HG03139 (cell line): Measurements from ENCODE around the gene KRT82.

Experiments
- ATAC-seq: cut with Tn5 transposase; IDR thresholded peaks from one replicate; pipeline ENCODE4 v1.9.1; 2021; ENCODE audit not compliant: unreplicated experiment

Gene KRT82

DNA sequence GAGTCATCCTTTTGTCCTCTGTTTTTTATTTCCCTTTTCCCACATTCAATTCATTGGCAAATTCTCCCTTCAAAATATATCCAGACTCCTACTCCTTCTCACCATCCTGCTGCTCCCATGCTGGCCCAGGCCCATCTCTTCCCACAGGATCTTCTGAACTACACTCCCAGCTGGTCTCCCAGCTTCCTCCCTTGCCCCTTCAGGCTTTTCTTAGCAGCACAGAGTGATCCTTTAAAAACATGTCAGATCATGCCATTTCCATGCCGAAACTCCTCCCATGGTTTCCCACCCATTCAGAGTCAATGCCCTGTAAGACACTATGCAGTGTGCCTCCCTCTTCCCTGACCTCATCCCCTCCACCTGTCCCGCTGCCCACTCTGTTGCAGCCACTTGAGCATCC is 18.3 kb downstream of the KRT82 start:
- ATAC-seq, result no peak

DNA sequence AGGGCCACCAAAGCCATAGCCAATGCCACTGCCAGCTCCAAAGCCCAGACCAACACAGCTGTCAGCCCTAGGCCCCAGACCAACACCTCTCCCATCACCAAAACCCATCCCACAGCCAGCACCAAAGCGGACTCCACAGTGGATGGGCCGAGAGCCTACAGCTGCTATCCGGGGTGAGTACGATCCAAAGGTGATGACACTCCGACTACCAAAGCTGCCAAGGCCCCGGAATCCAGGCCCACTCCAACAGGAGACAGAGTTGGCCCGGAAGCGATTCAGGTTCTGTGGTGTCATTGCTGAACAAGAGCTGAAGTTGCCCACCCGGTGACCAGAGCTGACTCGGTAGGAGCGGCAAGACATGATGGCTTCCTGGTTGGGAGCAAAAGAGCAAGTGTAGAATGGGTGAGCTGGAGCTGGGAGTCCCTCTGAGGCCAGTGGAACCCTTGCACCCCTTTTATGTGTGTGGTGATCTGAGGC is 20.9 kb downstream of the KRT82 start, which contains the start of gene KRT84:
TSS of gene KRT84 (minus strand) at position 427 of the 477 bp plus-strand sequence. CDS start at position 360, 67 bp downstream.
- no peak for ATAC-seq

DNA sequence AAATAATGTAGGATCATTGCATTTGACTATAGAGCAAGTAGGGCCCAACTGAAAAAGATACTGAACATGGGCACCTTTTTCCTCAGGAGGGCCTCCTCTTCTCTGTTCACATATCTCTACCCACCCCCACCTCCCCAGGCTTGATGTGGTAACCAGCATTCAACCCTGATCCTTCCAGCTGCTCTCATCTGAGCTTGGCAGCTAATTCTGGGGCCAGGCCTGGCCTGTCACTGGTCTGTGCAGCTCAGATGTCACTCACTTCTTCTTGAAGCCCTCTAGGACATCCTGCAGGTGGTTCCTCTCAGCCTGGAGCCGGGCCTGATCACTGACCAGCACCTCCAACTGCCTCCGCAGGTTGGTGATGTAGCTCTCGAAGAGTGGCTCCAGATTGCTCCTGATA is 22.8 kb downstream of the KRT82 start:
- no peak for ATAC-seq

DNA sequence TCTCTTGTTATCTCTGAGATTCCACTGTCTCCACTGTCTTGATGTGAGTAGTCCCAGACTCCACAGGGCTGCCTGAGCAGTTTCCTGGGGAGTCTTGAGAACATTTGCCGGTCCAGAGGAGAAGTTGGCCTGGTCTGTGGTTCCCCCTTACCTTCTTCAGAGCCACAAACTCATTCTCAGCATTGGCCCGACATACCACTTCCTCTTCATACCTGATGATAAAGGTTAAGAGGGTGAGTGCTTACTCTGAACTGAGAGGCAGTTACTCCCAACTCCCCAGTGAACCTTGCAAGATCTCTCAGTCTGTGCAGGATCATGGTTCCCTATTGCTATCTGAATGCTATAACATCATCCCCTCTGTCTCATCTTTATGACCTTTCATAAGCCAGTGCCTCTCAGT is 23.3 kb downstream of the KRT82 start:
- ATAC-seq, result no peak

DNA sequence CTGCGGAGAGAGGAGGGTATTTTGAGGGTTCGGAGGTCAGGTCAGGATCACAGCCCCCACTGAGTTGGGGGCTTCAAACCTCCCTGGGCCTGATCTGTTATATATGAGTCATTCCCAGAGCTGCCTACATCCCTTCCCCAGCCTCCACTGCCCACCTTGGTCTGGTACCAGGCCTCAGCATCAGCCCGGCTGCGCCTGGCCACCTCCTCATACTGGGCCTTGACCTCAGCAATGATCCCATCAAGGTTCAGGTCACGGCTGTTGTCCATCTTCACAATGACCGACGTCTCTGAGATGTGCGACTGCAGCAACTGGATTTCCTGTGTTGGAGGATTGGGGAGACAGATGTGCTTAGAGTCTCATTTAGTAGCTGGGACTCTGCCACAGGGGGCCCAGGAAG is 24.9 kb downstream of the KRT82 start:
- ATAC-seq, result no peak

DNA sequence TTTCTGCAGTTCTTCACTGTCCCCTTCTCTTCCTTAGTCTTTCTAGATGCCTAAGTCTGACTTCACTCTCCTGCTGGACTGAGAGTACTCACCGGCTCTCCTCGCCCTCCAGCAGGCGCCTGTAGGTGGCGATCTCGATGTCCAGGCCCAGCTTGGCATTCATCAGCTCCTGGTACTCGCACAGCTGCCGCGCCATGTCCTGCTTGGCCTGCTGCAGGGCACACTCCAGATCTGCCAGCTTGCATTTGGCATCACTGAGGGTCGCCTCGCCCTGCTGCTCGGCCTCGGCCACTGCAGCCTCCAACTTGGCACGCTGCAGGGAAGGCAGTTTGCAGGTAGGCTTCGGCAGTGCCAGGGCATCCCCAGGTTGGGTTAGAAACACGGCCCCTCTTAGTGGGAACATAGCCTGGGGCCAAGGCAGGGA is 25.9 kb downstream of the KRT82 start:
- no peak for ATAC-seq

DNA sequence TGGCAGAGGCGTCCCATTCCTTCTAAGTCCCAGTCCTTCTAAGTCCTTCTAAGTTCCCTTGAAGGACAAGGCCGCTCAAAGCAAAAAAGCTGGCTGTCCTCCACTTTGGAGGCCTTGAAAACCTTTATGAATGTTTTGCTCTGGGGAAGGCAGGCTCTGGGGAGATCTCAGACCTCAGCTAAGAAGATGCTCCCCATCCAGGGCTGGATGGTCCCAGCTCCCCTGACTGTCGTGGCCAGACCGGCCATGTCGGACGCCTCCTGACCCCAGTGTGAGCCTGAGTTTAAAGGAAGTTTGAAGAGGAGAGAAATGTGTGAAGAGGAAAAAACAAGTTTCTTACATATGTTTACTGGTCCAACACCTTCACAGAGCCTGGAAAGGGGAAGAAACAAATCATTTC is 26.6 kb downstream of the KRT82 start:
- ATAC-seq, result no peak

DNA sequence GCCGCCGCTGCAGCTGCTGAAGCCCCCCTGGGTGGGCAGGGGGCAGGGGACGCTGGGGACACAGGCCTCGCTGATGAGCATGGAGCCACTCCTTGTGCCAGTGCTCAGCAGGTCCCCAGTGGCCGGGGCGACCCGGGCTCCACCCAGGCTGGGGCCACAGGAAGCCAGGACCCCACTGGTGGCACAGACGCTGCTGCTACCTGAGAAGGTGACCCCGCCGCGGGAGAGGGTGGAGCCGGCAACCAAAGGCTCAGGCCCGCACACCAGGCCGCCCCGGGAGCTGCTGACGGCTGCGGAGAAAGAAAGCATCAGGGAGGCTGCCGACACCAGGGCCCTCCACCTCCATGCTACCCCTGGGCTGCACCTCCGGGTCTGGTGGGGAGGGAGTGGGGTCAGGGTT is 28.0 kb downstream of the KRT82 start:
- no peak for ATAC-seq

DNA sequence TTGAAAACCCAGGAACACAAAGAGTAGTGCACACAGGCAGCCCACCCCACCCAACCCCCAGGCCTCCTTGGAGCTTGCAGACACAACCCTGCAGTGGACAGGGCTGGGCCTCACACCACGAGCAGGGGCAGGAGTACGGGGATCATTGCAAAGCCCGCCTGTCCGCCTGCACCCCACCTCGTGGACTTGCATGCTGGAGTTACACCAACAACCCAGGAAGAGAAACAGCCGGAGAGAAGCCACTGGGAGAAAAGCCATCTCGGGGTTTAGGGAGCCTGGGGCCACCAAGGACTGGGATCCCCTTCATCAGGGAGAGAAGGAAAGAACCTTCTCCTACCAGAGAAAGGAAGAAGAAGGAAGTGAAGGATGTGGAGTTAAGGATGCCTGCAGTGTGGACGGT is 28.9 kb downstream of the KRT82 start:
- ATAC-seq, result no peak

DNA sequence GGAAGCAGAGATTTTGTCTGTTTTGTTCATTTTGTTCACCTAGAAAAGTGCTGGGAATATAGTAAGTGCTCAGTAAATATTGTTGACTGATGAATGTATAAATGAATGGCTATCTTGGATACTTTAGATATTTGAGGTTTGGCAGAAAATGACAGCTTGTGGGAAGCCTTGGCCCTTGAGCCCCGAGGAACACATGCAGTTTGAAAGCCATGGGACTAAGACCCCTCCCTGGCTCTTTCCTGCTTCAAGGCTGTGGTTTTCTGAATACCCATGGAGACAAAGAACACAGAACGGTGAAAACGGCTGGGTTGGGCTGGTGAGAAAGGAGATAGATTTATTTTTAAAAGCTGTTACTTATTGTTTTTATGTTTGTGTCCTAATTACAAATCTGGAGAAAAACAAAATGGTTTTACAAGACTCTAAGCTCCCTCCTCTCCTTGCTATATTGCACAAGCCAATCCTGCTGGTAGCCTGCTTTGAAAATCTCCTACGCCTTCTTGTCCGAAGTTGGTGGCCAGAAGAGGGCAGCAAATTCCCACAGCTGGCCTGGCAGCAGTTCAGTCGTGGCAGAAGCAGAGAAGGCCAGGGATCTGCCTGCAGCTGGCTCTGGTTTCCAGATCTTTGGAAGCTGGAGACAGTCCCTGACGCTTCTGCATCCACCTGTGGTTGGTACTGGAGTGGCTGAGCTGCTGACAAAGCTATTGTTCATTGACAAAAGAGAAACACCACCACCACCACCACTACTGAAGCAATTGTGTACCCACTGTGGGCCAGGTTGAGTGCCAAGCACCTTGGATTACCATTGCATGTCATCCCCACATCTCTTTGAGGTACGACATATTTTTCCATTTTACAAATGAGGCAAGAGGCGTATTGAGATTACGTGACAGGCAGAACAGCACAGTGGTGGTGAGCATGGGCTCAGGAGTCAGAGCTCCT is 33.6 kb downstream of the KRT82 start:
- ATAC-seq, result no peak

DNA sequence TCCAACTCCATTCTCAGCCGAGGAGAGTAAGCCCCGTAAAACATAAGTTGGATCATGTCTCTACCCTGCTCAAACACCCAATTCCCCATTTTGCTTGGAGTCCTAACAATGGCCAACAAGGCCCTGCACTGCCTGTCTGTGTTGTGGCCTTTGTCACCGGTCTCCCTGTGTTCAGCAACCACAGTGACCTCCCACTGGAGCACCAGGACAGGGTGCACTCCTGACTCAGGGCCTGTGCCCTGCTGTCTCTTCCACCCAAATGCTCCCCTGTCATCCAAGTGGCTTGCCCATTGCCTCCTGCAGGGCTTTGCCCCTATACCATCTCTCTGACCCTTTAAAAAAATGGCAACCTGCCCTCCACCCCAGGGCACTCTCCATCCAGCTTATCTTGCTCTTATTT is 34.4 kb downstream of the KRT82 start:
- no peak for ATAC-seq

DNA sequence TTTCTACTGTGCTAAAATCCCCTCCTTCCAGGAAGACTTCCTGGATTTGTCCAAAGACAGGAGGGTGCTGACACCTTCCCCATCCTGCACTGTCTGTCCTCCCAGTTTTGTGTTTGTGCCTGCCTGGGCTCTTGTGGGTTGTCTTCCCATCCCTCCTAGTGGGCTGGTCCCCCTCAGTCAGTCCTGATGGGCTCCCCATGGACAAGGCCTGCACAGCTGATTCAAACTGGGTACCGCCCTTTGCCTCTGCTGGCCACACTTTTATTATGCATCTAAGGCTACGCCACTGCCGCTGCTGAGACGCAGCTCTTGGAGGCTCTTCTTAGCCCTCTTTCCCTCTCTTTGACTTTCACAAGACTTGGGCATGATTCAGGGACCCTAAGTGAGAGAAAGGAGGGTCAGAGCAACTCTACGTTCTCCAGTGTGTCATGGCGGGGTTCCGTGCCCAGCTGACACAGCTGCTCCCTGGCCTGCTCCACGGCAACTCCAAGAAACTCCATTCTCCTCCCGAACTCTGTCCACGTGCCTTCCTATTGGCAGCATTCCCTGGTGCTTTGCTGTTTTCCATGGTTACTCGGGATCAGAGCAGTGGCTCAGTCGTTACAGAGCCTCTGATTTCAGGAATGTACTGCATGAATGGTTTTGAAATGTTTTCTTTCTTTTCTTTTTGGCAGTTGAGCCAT is 35.1 kb downstream of the KRT82 start:
- ATAC-seq, result no peak

DNA sequence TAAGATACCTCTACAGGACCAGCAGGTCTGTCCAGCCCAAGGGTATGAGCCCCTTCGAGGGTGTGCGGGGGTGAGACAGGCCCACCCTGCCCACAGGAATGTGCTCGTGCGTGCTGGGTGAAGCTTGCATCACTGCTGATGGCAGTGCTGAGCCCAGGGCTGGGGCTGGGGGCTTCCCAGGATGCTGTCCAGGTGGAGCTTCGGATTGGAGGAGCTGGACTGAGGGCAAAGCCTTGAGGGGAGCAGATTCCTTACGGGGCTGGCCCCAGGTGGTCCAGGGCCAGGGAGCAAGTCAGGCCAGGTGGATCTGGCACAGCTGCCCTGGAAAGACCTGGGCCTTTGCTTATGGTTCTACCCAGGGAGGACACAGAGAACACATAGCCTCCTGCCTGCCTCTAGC is 36.3 kb downstream of the KRT82 start:
- no peak for ATAC-seq

DNA sequence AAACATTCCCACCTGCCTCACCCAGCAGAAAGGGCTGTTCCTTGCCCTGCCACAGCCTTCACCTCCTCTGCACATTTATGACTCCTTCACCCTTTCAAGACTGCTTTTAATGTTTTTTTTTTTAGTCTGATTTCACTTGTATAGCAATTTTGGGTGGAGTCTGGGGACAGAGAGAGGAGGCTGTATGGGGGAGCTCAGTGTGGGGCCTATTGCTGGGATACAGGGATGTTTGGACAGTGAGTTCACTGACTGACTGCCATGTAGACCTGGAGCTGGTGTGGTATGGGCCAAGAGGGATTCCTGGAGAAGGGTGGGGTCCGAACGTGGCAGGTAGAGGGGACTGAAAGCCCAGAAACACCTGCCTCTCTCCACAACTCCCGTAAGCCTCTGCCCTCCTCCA is 36.9 kb downstream of the KRT82 start:
- no peak for ATAC-seq

DNA sequence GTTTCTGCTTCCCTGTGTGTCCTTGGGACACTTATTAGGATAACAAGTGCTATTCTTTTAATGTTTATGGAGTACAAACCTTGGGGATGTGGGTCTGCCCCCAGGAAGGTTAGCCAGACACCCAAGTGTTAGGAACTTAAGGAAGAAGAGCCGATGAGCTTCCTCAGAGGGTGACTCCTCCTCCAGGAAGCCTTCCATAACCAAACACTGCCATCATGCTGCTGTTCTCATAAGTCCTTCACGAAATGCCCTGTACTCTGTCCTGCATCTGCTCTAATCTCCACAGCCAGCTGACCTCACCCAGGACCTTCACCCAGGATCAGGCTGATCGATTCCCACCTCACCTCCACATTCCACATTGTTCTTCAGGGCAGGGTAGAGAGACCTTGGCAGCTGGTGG is 37.6 kb downstream of the KRT82 start:
- ATAC-seq, result no peak

DNA sequence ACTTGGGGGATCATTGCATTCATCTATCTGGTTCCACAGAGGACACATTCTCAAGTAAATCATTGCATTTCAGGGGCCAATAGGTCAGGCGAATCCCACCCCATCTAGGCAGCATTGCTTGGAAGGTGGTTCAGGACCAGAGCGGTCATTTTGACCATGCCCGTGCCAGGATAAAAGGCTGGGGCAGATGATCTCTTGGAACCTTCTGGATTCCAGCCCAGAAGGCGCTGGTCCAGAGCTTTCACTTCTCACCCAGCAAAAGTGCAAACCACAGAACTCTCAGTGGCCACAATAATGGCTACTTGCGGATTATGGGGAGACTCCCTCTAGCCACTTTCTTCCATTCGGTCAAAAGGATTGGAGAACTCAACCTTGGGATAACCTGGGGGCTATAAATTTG is 38.3 kb downstream of the KRT82 start:
- ATAC-seq, result no peak

DNA sequence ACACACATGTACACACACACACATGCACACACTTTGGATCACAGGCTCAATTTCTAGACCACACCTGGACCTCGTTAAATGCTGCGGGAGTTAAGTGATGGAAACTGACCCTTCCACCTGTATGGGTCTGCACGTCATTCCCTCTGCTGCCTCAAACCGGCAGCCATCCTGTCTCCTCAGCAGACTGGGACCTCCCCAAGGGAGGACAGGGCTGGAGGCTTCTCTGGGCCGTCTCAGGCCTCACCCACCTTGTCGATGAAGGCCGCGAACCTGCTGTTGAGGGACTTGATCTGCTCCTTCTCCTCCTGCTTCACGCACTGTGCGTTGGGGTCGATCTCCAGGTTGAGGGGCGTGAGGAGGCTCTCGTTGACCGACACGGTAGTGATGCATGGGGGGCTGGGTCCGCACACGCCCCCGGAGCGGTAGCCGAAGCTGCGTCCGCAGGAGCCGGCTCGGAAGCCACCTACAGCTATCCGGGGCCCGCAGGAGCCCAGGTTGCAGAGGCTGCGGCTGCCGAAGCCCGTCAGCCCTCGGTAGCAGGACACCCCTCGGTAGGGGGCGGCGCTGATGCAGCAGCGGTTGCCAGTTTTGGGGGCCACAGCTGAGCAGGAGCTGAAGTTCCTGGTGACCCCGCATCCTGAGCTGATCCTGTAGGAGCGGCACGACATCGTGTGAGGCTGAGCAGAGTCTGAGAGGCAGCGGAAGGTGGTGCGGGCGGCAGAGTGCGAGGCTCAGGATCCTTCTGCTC is 39.2 kb downstream of the KRT82 start, which contains the start of gene KRT85:
TSS of gene KRT85 (minus strand) at position 744 of the 748 bp plus-strand sequence. CDS start at position 668, 76 bp downstream.
- ATAC-seq, result no peak

DNA sequence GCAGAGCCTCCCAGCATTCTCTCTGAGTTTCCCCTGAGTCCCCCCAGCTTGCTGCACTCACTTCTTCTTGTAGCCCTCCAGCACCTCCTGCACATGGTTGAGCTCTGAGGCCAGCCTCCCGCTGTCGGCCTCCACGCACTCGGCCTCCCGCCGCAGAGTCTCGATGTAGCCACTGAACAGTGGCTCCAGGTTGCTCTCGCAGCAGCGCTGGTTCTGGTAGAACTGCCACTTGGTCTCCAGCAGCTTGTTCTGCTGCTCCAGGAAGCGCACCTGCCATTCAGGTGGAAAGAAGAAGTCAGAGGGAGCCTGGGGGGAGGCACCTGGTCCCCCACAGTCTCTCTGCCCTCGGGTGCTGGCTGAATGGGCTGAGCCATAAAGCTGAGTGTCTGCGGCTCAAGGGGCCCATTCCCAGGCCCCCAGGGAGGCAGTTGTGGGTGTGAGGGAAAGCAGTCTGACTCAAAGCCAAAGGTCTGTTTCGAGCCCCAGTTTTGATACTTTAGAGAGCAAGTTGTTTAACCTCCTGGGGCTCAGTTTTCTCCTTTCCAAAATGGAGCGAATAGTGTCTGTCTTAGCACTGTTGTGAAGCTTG is 41.1 kb downstream of the KRT82 start:
- ATAC-seq, result no peak

DNA sequence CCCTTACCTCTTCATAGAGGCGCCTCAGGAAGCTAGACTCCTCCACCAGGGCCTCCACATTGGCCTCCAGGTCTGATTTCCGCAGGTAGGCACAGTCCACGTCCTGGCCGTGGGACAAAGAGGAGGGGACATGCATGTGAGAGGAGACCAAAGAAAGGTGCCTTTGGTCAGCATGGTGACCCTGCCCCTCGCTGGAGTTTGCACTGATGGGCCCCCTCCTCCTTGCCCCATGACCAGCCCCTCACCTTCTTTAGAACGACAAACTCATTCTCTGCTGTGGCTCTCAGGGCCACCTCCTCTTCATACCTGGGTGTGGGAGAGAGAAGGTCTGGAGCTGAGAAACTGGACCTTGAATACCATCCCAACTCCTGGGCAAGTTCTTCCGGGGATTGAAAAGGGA is 42.1 kb downstream of the KRT82 start:
- ATAC-seq, result no peak

DNA sequence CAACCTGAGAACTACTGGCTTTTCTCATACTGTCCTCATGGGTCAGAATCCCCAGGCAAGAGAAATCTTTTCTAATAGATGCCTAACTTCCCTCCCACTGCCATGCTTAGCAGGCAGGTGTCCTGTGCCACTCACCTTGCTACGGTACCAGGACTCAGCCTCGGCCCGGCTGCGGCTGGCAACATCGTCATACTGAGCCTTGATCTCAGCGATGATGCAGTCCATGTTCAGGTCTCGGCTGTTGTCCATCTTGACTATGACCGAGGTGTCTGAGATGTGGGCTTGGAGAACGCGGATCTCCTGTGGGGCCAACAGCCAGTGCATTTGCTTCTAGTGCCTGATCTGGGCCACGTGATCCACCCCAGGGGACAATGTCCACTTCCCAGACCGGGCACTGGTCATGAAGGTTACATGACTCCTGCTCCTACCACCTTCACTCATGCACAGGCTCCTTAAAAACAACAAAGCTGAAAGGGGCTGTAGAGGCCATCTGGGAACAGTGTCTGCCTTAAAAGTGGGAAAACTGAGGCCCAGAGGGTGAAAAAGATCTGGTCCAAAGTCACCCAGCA is 42.9 kb downstream of the KRT82 start:
- ATAC-seq, result no peak
